Fibroblast of upper back skin (primary cell): ENCODE results near the gene TBC1D1.
"Not testable (repeated sequence)": the region's sequence is repeated elsewhere in the genome, so short reads cannot be mapped to it uniquely, and the experiment has no call there.

ENCODE experiments used
- DNase-seq: peaks from one replicate; pipeline ENCODE4 v3.0.0-alpha.2; 2013

Gene TBC1D1

GRCh38 chr4:37891260-37892159 lies 626 bp downstream of the TBC1D1 start:
- DNase-seq: no peak

- DNase-seq: no peak
These were observed 1.8 kb downstream of the TBC1D1 start for GRCh38 chr4:37892641-37893040.

DNA sequence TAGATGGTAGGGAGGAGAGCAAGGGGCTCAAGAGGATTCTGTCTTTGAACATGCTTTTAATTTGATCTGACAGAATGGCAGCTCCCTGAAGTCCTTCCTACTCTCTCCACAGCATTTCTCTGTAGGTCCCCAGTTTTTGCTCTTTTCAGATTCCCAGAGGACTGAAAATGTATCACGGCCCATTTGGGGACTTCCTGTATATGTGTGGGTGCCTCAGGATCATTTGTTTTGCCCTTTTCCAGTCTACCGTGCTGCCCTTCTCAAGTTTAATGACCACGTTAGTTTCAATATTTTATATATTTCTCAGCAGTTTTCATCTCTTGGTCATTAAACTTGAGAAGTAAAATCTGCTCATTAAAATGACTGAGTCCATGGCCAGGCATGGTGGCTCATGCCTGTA lies 2.3 kb downstream of the TBC1D1 start:
- DNase-seq: no peak

- no peak for DNase-seq
These were observed 4.4 kb downstream of the TBC1D1 start for GRCh38 chr4:37895271-37895670.

- no peak for DNase-seq
These were observed 5.4 kb downstream of the TBC1D1 start for GRCh38 chr4:37896206-37896860.

GRCh38 chr4:37902212-37902611 lies 11.3 kb downstream of the TBC1D1 start:
- DNase-seq: no peak

DNA sequence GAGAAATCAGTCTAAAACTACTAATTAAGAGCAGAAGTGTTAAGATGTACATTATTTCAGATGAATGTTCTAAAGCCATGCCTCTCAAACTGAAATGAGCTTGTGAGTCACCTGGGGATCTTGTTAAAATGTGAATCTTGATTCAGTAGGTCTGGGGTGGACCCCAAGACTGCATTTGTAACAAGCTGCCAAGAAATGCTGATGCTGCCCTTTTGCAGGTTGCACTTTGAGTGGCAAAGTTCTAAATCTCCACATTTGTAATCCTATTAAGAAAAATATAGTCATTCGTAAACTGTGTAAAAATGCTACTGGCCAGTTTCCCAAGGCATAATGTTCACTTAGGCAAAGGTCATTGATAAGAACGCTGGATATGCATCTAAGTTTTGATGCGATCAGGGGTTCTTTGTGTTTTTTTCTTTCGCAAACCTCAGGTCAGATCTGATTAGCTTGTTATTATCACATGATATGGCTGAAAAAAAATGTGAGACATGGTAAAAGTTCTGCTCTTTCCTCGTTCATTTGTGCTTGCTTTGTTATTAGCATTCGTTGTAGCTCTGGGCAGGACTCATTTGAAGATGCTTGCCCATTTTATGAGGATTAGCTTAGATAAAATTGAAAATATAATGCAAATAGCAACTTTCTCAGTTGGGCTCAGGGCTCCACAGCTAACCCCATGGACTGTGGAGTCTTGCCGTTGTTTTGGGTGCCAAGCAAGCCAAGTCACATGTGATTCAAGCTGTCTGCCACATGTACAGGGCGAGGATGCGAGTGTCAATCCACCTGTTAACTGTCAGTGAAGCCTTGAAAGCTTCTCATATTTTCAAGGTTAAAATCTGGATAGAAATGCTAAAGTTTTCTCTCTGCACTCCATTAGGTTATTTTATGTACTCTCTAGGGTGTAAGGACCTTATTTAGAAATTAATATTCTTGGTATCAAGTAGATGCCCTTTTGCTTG lies 12.1 kb downstream of the TBC1D1 start:
- DNase-seq: no peak

DNA sequence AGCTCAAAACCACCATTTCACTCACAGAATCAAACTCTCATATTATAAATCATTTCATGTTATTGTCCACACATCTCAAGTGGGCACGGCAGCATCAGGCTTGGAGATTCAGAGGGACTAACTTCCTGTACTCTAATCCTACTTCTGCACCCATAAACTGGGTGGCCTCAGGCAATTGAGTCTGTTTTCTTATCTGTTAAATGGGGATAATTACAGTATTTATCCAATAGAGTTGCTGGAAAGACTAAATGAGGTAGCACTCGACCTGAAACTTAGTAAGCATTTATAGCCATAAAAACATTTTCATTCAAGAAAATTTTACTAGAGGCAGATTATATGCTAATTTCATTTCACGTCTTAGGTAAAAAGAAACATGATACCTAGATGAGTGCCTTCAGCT lies 13.0 kb downstream of the TBC1D1 start:
- DNase-seq: no peak

DNA sequence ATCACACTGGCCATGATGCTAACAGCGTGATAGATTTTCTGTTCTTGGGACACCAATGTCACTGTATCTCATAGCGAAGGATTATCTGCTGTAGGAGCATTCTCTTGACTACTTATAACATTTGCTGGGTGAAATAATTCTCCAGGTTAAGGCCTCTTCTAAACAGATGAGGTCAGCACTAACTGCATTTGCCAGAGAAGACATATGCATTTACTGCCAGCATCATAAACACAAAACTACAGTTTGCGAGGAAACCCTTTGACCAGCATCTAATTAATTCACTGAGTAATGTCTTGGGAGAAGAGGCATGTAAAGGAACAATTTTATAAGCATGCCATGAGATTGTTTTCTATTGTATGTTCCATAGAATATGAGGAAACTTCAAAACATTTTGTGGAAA lies 13.9 kb downstream of the TBC1D1 start:
- no peak for DNase-seq

DNA sequence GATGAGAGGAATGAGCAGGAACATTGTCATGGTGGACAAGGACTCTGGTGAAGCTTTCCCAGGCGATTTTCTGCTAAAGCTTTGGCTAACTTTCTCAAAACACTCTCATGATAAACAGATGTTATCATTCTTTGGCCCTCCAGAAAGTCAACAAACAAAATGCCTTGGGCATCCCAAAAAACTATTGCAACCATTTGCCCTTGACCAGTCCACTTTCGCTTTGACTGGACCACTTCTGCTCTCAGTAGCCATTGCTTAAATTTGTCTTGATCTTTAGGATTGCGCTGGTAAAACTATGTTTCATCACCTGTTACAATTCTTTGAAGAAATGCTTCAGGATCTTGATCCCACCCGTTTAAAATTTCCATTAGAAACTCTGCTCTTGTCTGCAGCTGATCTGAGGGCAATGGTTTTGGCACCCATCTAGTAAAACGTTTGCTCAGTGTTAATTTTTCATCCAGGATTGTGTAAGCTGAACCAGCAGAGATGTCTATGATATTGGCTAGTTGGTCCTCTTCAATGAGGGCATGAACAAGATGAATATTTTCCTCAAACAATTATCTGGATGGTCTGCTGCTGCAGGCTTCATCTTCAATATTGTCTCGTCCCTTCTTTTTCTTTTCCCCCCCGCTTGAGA lies 14.8 kb downstream of the TBC1D1 start:
- DNase-seq: no peak

DNA sequence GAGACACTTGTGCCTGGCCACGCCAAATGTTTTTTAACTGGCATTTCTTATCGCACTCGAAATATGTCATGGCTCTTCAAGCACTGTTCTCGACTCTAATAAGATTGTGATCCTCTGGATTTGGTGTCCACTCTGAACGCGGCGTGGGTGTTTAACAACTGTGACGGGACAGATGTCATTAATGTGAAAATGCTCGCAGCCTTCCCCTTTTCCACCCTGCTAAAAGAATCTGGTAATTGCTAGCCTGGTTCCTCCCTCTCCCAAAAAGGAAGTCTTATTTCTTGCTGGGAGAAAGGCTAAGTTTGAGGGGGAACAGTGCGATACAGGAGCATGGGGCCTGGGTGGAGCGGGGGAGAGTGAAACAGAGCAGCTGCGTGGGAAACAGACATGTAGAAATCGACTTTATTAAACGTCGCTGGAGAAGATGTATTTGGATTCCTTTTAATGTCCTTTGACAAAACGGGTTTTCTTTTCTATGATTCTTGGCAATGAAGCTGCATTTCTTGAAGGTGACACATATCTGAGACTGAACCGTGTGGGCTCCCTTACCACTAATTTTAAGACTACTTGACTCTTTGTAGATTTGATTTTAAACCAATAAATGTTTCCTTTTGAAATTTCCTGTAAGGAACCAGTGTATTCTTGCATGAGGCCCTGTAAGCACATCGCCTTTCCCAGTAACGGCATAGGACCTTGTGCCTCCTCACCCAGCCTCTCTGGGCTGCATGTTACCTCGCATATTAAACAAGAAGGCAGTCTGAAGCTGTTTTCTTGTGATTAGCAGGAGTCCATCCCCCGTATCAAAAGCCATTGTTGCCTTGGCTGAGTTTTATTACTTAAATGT lies 17.8 kb downstream of the TBC1D1 start:
- peak; percentile 52 for DNase-seq

- DNase-seq: no peak
These were observed 18.6 kb downstream of the TBC1D1 start for GRCh38 chr4:37909332-37910090.

DNA sequence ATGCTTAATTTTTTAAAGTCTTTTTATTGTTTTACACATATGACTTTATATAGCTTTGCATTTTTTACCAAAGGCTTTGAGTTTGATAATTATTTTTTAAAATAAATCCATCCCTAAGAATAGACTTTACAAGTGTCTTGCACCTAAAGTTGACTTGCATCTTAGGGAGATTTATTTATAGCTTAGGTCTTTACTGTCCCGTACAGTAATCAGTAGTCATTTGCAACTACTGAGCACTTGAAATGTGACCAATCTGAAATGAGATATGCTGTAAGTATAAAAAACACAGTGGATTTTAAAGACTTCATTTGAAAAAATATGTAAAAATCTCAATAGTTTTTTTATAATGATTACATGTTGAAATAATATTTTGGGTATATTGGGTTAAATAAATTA lies 19.2 kb downstream of the TBC1D1 start:
- no peak for DNase-seq

GRCh38 chr4:37914539-37914938 lies 23.7 kb downstream of the TBC1D1 start:
- no peak for DNase-seq

DNA sequence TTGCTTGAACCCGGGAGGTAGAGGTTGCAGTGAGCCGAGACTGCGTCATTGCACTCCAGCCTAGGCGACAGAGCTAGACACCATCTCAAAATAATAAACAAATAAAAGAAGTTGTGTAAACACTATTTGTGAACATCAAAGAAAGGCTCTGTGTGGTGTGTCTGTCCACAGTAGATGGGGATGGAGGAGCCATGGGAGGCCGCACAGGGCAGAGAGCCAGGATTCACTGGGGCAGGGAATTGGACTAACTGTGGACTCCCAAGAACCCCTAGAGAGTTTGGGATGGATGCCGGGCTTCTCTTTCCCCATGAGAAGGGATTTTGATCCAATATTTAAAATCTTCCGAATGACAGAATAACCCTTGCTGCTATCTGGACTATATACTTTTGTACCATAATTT lies 26.5 kb downstream of the TBC1D1 start:
- DNase-seq: no peak

DNA sequence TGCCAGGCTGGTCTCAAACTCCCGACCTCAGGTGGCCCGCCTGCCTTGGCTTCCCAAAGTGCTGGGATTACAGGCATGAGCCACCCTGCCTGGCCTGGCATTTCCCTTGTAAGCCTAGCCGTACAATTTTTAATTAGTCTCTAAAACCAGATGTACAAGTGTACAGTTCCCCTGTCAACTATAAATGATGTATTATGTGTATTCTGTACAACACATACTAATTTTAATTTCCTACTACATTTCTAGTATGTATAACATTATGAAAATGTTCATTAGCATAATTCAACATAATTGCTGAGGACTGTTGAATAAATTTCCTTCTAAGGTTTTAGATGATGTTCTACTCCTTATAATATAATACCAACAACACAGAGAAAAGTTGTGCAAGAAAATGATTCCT lies 27.8 kb downstream of the TBC1D1 start:
- no peak for DNase-seq

DNA sequence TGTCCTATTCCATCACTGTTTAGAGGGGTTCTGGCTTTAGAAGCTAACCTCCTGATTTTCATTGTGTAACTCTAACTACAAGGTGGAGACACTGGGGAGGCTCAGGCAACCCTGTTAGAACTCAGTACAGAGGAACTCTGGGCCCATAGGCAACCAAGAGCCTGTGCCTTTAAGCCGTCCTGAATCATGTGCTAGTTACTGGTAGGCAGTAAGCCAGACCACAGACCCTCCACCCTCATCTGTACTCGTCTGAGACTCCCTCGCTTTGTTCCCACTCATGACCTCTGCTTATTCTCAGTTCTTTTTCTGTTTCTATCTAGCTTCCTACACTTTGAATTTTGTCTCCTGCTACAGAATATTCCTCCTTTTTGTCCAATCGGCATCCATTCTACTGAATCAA lies 31.4 kb downstream of the TBC1D1 start:
- peak; percentile 72 for DNase-seq

GRCh38 chr4:37923089-37923488 lies 32.2 kb downstream of the TBC1D1 start:
- DNase-seq: not testable (repeated sequence)

GRCh38 chr4:37924946-37925345 lies 34.1 kb downstream of the TBC1D1 start:
- DNase-seq: no peak

- no peak for DNase-seq
These were observed 36.5 kb downstream of the TBC1D1 start for GRCh38 chr4:37927434-37927833.
